Large intestine (tissue), 3 donors: ENCODE measurements around the gene STAG1. TPM values are rescaled to one million over a fixed set of nuclear protein-coding genes. Genes with fewer than 3 reads are reported as not detected.
"Not testable (repeated sequence)": the region's sequence is repeated elsewhere in the genome, so short reads cannot be mapped to it uniquely, and the experiment has no call there.

Experiments
- DNase-seq, 2 donors: peaks; one replicate each; pipeline versions ENCODE4 v3.0.0 to v3.0.0-alpha.2; 2013
- H3K27ac ChIP-seq: one replicate; pipeline ENCODE4 v1.5.1; 2013; ENCODE audit warnings: low read length
- H3K27me3 ChIP-seq: 2 replicates; pipeline ENCODE4 v1.6.1; 2013; ENCODE audit warnings: low read length; ENCODE audit not compliant: control insufficient read depth, insufficient read depth
- H3K36me3 ChIP-seq: 2 replicates; pipeline ENCODE4 v1.6.1; 2013; ENCODE audit warnings: low read length; ENCODE audit not compliant: control insufficient read depth, insufficient read depth
- H3K4me1 ChIP-seq: one replicate; pipeline ENCODE4 v1.6.1; 2013; ENCODE audit warnings: low read length; ENCODE audit not compliant: control insufficient read depth, insufficient read depth
- H3K4me3 ChIP-seq: one replicate; pipeline ENCODE4 v1.5.1; 2013; ENCODE audit warnings: low read length
- H3K9me3 ChIP-seq: one replicate; pipeline ENCODE4 v1.6.1; 2013; ENCODE audit warnings: mild to moderate bottlenecking, low read depth, low read length, moderate library complexity; ENCODE audit not compliant: control insufficient read depth
- WGBS: methylation state at CpG from one replicate; pipeline ENCODE4 v1.1.5; 2013; ENCODE audit warnings: low lambda C conversion rate; ENCODE audit not compliant: insufficient coverage; 5-methylcytosine and 5-hydroxymethylcytosine counted together
- polyA plus RNA-seq: library from polyadenylated mRNA; unstranded; fragments of 120-200 nt; gene quantifications from one replicate; pipeline ENCODE4 v1.2.1, GENCODE V29; 2013

The STAG1 gene
- polyA plus RNA-seq, 1 donor: 28.8 TPM

- DNase-seq: no peak
- no peaks in the 10 kb centered on the region for H3K9me3 ChIP-seq
- no peak overlapping the region for H3K27ac ChIP-seq
- no peaks in the 10 kb centered on the region for H3K27me3 ChIP-seq
- peaks cover 2% of the 10 kb centered on the region for H3K36me3 ChIP-seq
- no peaks in the 10 kb centered on the region for H3K4me1 ChIP-seq
- no peak overlapping the region for H3K4me3 ChIP-seq
- 100% methylated on average over 1 of the region's 2 CpGs for WGBS
These were observed 234.1 kb downstream of the STAG1 start for GRCh38 chr3:136518102-136518501.

- H3K36me3 ChIP-seq: peaks cover 2% of the 10 kb centered on the region
These were observed 235.5 kb downstream of the STAG1 start for GRCh38 chr3:136516656-136517055.

GRCh38 chr3:136516095-136516494 lies 236.1 kb downstream of the STAG1 start:
- DNase-seq: no peak
- no peak overlapping the region for H3K27ac ChIP-seq
- no peaks in the 10 kb centered on the region for H3K4me1 ChIP-seq
- no peaks in the 10 kb centered on the region for H3K27me3 ChIP-seq
- H3K9me3 ChIP-seq: no peaks in the 10 kb centered on the region
- no CpG with 5 or more reads among the region's 5 CpGs for WGBS
- no peak overlapping the region for H3K4me3 ChIP-seq
- peaks cover 2% of the 10 kb centered on the region for H3K36me3 ChIP-seq

More at GRCh38 chr3:136516656-136517055, 235.5 kb downstream of the STAG1 start:
- H3K4me1 ChIP-seq: no peaks in the 10 kb centered on the region
- no peak for DNase-seq
- H3K4me3 ChIP-seq: no peak overlapping the region
- H3K27ac ChIP-seq: no peak overlapping the region
- WGBS: no CpG with 5 or more reads among the region's 3 CpGs
- no peaks in the 10 kb centered on the region for H3K27me3 ChIP-seq
- no peaks in the 10 kb centered on the region for H3K9me3 ChIP-seq

GRCh38 chr3:136514533-136514932 lies 237.6 kb downstream of the STAG1 start:
- H3K27ac ChIP-seq, H3K4me3 ChIP-seq, DNase-seq, H3K4me1 ChIP-seq, H3K9me3 ChIP-seq, H3K27me3 ChIP-seq, H3K36me3 ChIP-seq: not testable (repeated sequence)
- WGBS: no CpG with 5 or more reads among the region's 7 CpGs

- no peak for DNase-seq
- H3K27me3 ChIP-seq: no peaks in the 10 kb centered on the region
- 92% methylated on average over 2 of the region's 2 CpGs for WGBS
- no peak overlapping the region for H3K27ac ChIP-seq
- H3K4me1 ChIP-seq: no peaks in the 10 kb centered on the region
- no peak overlapping the region for H3K4me3 ChIP-seq
- H3K36me3 ChIP-seq: peaks cover 11% of the 10 kb centered on the region
- no peaks in the 10 kb centered on the region for H3K9me3 ChIP-seq
These were observed 238.8 kb downstream of the STAG1 start for GRCh38 chr3:136513367-136513766.

GRCh38 chr3:136512381-136512780 lies 239.8 kb downstream of the STAG1 start:
- Histone ChIP-seq H3K4me3 (no peak overlapping the region), H3K9me3 (no peaks in the 10 kb centered on the region), H3K4me1 (no peaks in the 10 kb centered on the region), H3K27ac (no peak overlapping the region), H3K27me3 (no peaks in the 10 kb centered on the region), H3K36me3 (peaks cover 13% of the 10 kb centered on the region)
- no CpG with 5 or more reads among the region's 1 CpG for WGBS
- no peak for DNase-seq

- Histone ChIP-seq H3K27me3 (no peaks in the 10 kb centered on the region), H3K4me3 (no peak overlapping the region), H3K9me3 (no peaks in the 10 kb centered on the region), H3K27ac (no peak overlapping the region), H3K36me3 (peaks cover 15% of the 10 kb centered on the region), H3K4me1 (no peaks in the 10 kb centered on the region)
- WGBS: 83% methylated on average over 1 of the region's 1 CpG
- DNase-seq: no peak
These were observed 246.5 kb downstream of the STAG1 start for GRCh38 chr3:136505676-136506075.

GRCh38 chr3:136503056-136503455 lies 249.1 kb downstream of the STAG1 start:
- Histone ChIP-seq H3K36me3 (peaks cover 4% of the 10 kb centered on the region), H3K27ac (no peak overlapping the region), H3K9me3 (no peaks in the 10 kb centered on the region), H3K27me3 (no peaks in the 10 kb centered on the region), H3K4me3 (no peak overlapping the region), H3K4me1 (no peaks in the 10 kb centered on the region)
- 83% methylated on average over 2 of the region's 2 CpGs for WGBS
- no peak for DNase-seq

GRCh38 chr3:136498919-136499447 lies 253.2 kb downstream of the STAG1 start:
- no peaks in the 10 kb centered on the region for H3K4me1 ChIP-seq
- H3K27me3 ChIP-seq: no peaks in the 10 kb centered on the region
- peaks cover 4% of the 10 kb centered on the region for H3K36me3 ChIP-seq
- no CpG with 5 or more reads among the region's 6 CpGs for WGBS
- no peak overlapping the region for H3K4me3 ChIP-seq
- H3K9me3 ChIP-seq: no peaks in the 10 kb centered on the region
- DNase-seq: no peak
- H3K27ac ChIP-seq: no peak overlapping the region

GRCh38 chr3:136495213-136495612 lies 257.0 kb downstream of the STAG1 start:
- Histone ChIP-seq H3K4me3 (no peak overlapping the region), H3K36me3 (peaks cover 22% of the 10 kb centered on the region), H3K27me3 (no peaks in the 10 kb centered on the region), H3K27ac (no peak overlapping the region), H3K9me3 (no peaks in the 10 kb centered on the region), H3K4me1 (no peaks in the 10 kb centered on the region)
- 93% methylated on average over 2 of the region's 4 CpGs for WGBS
- DNase-seq: no peak

GRCh38 chr3:136490646-136491405 lies 261.4 kb downstream of the STAG1 start:
- 100% methylated on average over 2 of the region's 4 CpGs for WGBS
- Histone ChIP-seq H3K27ac (no peak overlapping the region), H3K4me1 (no peaks in the 10 kb centered on the region), H3K36me3 (peaks cover 38% of the 10 kb centered on the region), H3K9me3 (no peaks in the 10 kb centered on the region), H3K27me3 (no peaks in the 10 kb centered on the region), H3K4me3 (no peak overlapping the region)
- no peak for DNase-seq
